Muscle of arm (tissue), 12 donors: Measurements from ENCODE around the gene TYW1. TPM values are rescaled to one million over a fixed set of nuclear protein-coding genes. Genes with fewer than 3 reads are reported as not detected.
"Not testable (repeated sequence)": the region's sequence is repeated elsewhere in the genome, so short reads cannot be mapped to it uniquely, and the experiment has no call there.

Experiments used
- DNase-seq: peaks from one replicate; pipeline ENCODE4 v3.0.0-alpha.2; 2013
- polyA plus RNA-seq, 12 donors: library from polyadenylated mRNA; unstranded; fragments of 120-200 nt; gene quantifications; one replicate each; pipeline ENCODE4 v1.2.1, GENCODE V29; 2013; ENCODE audit not compliant: insufficient read length in 12 of 12

The TYW1 gene
- polyA plus RNA-seq, 12 donors, result 11.4 to 21.3 (median 17.3) TPM; not detected in 1

DNA sequence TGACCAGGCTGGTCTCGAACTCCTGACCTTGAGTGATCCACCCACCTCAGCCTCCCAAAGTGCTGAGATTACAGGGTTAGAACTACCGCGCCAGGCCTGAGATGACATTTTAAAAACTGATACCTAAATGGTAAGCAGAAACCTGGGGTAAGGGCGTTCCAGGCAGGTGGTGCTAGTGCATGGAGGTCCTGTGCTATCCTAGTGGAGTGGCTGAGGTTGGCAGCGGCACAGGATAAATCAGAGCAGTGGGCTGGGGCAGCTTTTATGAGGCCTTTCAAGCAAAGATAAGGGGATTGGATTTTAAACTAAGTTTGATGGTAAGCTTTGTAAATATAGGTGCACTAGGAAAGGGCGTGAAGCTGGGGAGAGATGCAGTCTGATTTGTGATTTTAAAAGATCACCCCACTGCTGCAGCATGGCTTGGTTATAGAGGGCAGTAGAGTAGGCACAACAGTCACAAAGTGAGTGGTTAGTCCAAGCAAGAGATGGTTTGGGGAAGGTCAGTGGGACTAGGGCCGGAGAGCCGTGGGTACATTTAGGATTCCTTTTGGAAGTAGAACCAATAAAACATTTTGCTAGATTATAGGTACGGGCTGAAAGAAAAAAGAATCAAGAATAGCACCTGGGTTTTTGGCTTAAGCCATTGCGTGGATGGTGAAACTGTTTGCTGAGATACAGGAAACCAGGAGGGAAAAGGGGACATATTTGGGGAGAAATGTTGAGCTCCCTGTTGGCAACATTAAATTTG lies 188.5 kb downstream of the TYW1 start:
- DNase-seq, result not testable (repeated sequence)

DNA sequence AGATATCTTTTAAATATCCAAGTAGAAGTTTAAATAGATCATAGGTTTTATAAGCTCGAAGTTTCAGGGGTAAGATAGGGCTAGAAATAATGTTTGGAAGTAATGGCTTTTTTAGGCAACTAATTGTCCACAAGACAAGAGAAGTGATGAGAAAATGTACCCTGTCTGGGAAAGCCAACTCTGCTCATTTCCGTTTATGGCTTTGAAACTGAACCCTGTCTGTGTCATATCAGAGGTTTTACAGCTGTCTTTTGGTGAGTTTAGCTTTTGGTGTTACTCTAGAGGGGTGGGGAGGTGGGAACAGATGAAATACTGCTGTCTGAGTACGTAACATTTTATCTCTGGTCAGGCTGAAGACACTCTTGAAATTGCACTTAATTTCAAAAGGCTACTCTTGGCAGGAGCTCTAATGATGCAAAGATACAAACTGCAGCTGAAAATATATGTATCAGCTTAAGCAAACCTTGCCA lies 189.1 kb downstream of the TYW1 start:
- not testable (repeated sequence) for DNase-seq

DNA sequence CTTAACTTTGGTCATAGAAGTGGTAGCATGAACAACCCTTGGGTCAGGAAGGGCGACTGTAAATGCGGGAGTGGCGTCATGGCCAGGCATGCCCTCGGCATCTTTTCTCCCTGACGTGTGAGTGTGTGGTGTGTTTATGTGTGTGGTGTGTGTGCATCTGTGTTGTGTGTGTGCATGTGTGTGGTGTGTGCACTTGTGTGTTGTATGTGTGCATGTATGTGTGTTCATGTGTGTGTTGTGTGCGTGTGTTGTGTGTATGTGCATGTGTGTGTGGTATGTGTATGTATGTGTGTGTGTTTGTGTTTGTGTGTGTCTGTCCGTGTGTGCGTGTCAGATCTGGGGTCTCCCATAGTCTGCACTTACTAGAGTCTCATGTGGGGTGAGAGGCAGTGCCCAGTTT lies 192.5 kb downstream of the TYW1 start:
- not testable (repeated sequence) for DNase-seq

DNA sequence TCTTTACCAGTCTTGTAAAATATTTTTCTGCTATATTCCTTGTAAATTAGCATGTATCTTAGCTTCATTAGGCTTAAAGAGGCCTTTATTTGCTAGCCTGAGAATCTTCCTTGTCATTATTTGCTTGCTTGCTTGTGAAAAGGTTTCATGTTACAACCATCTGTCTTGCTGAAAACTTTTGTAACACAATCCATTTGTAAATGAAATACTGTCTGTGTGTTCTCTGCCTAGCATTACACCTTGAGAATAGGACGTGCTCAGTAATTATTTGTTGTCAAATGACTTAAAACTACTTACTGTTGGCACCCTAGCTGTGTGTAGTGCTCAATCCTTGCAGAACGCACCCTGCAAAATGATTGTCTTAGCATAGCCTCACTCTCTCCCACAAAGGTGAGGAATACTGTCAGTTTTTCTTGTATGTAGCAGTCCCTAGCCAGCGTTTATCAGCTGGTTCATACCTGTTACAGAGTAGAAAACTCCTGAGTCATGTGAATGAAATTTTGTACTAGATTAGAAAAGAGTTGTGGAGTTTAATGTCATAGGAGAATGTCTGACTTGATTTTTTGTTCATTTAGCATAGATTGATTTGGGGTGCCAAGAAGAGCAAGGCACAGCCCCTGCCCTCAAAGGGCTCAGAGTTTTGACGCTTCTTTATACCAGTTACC lies 193.3 kb downstream of the TYW1 start:
- not testable (repeated sequence) for DNase-seq

DNA sequence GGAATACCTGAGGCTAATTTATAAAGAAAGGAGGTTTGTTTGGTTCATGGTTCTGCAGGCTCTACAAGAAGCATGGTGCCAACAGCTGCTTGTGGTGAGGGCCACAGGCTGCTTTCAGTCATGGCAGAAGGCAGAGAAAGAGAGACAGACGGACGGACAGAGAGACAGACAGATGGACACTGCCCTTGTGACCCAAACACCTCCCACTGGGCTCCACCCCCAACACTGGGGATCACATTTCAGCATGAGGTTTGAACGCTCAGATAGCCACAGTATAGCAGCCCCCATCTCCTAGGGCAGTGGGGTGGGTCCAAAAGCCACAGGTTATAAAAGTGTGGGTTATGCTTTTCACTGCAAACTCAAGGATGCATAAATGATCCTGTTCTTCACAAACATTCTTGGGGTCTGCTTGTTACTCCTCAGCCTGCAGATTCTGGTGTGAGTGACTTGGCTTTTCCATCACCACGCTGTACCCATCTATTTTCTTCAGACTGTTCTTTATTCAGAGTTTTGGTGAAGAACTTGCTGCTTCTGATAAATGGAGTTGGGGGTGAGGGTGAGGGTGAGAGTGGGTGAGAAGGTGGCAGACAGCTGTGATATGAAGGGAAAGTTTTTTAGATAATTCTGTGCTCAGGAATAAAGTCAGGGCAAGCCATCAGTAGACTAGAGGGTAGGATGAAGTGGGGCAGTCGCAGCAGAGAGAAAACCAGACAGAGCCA lies 194.5 kb downstream of the TYW1 start:
- not testable (repeated sequence) for DNase-seq

DNA sequence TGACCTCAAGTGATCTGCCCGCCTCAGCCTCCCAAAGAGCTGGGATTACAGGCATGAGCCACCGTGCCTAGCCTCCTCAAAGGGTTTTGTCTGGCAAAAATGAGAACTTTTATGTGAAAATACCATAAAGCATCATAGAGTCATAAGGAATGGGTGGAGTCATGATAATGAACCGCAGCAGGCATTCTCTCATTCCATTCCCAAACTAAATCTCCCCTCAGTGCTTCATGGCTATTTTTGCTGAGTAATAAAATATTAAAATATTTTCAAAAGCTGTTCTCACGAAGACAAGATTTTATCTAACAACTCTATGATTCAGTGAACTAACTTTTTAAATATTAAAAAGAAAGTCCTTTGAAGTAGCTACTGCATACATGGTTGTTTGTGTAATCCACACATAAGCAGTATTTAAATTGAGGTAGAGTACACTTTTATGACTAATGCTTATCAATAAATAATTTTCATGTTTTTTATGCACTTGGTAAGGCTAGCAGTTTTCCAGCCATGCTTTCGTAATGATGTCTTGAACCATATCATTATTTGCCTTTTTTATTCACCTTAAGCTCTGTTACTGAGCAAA lies 195.6 kb downstream of the TYW1 start:
- DNase-seq, result not testable (repeated sequence)

DNA sequence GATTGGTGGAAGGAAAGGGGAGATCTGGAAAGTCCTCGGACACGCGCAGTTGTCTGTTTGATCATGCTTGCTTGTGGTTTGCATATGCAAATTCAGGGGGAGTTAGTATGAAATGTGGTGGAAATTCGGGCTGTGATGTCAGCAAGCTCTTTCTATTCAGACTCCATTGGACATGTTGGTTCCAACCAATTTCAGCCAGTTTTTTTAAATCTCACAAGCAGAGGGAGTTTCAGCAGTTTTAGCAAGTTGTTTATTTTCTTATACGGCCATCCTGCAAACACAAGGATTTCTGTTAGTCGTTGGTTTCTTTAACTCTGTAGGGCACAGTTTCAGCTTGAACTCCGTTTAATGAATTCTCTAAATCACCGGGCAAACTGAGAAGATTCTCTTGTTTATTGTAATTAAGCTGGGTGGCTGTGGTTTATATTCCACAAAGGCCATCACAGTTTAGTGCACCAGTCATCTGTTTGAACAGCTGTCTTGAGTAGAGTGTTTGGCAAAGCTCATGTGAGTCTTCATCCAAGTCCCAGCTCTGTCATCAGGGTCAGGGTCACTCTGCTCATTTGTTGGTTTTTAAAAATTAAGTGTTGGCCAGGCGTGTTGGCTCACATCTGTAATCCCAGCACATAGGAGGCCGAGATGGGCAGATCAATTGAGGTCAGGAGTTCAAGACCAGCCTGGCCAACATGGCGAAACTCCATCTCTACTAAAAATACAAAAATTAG lies 196.4 kb downstream of the TYW1 start:
- DNase-seq, result peak; percentile 35

DNA sequence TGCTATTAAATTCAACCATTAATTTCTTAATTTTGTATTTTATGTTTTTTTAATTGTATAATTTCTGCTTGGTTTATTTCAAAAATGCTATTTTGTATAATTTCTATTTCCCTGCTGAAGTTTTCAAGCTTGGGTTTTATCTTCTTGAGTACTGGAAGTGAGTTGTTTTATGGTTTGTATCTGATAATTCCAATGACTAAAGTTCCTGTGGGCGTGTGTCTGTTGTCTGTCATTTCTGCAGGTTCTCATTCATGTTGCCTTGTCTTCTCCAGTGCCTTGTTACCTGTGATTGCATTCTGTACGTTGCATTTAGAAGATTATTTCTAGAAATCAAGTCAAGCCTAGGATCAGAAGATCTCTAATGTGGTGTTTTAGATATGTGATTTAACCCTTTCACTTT lies 199.5 kb downstream of the TYW1 start:
- not testable (repeated sequence) for DNase-seq

DNA sequence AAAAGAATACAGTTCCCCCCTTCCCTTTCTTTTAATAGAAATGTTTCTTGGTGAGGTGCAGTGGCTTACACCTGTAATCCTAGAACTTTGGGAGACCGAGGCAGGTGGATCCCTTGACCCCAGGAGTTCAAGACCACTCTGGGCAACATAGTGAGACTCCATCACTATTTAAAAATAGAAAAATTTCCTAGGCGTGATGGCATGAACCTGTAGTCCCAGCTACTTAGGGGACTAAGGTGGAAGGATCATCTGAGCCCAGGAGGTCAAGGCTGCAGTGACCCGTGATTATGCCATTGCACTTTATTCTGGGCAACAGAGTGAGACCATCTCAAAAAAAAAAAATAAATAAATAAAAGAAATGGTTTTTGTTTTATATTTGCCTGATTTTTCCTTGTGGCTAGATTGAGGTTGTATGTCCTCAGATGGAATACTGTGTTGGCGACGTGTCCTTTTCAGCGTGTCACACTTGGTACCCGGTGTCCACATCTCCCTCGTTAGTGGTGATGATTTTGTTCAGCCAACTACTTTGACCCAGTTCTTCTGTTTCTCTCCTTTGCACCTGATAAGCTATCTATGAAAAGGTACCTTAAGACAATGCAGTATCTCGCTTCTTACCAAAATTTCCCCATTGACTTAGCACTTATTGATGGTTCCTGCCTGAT lies 202.4 kb downstream of the TYW1 start:
- not testable (repeated sequence) for DNase-seq

DNA sequence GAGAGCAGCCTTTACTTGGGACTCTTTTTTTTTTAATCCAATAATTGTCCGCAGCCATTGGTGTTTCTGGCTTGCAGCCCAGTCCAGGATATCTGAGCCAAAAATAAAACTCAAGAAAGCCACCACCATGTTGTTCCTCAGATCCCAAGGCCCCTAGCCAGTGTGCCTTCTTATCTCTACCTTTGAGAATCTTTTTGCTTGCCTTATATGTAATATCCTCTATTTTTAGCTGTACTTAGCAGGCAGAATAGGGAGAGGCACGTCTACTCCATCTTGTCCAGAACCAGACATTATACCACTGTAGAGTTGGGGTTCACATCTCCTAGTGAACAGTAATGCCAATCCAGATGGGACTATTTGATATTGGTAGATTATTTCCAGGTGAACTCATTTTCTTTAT lies 209.1 kb downstream of the TYW1 start:
- DNase-seq, result not testable (repeated sequence)

DNA sequence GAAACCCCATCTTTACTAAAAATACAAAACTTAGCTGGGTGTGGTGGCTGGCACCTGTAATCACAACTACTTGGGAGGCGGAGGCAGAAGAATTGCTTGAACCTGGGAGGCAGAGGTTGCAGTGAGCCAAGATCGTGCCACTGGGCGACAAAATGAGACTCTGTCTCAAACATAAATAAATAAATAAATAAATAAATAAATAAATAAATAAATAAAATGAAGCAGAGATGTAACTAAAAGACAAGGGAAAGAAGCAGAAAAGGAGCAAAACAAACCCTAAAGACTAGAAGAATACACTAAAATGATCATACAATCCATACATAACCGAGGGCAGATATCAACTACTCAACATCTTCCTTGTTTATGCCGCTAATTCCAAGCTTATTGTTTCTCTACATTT lies 209.8 kb downstream of the TYW1 start:
- no peak for DNase-seq

DNA sequence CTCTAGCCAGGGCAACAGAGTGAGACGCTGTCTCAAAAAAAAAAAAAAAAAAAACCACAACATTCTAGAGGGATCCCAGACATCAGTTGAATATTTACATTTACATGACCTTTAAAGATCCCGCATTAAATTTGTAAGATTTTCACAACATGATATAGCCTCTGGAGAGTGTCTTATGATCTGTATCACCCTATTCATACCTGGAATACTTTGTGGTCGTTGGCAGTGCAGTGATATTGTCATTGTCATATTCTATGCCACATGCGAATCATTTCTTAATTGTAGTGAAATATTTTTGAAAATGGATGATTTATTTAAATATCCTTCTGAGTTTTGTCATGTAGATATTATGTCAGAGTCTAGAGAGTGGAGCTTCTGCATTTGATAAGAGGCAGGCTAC lies 212.0 kb downstream of the TYW1 start:
- not testable (repeated sequence) for DNase-seq

DNA sequence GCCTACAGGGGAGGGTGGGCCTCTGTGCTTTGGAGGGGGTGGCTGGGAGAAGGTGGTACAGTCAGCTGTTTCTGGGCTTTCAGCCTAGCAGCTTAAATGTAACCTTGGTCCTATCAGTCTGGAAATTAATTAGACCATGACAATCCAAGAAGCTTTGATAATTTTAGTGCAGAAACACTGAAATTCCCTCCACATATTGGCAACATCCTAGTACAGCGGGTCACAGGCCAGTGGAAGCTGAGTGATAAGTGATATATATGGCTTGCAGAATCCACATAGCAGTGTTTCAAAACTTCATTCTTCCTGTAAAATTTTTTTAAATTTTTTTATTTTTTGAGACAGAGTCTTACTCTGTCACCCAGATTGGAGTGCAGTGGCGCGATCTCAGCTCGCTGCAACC lies 212.6 kb downstream of the TYW1 start:
- DNase-seq, result no peak

DNA sequence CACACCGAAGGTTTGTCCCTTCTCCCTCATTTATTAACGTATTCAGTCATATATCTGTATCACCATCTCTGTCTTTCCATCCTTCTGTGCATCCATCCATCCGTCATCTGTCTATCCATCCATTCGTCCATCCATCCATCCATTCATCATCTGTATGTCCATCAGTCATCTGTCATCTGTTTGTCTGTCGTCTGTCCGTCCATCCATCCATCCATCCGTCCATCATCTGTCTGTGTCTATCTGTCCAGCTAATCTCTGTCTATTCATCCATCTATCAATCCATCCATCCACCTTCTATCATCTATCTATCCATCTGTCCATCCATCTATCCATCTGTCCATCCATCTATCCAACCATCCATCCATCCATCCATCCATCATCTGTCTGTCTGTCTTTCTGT lies 213.9 kb downstream of the TYW1 start:
- DNase-seq, result no peak

DNA sequence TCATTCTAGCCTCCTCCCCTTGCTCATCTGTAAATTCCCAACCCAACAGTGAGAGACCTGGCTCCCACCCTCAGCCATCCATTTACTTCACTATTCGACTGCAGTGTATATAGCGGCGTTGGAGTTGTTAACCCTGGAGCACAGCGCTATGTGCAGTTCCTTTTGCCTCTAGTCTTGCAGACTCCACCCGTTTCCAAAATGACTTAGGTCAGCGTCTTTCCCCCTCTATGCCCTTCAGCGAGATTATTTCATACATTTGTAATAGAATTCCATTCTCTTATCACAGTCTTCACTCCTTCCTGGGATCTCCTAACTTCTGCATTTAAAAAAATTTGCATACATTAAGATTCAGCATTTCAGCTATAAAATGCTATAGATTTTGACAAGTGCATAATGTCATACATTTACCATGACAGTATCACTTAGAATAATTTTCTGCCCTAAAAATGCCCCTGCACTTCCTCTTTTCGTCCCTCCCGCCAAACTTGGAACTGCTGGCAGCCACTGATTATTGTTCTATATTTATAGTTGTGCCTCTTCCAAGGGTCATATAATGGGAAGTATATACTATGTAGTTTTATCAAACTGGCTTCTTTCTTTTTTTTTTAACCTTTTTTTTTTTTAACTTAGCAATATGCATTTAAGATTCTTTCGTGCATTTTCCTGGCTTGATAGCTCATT lies 215.2 kb downstream of the TYW1 start:
- not testable (repeated sequence) for DNase-seq

DNA sequence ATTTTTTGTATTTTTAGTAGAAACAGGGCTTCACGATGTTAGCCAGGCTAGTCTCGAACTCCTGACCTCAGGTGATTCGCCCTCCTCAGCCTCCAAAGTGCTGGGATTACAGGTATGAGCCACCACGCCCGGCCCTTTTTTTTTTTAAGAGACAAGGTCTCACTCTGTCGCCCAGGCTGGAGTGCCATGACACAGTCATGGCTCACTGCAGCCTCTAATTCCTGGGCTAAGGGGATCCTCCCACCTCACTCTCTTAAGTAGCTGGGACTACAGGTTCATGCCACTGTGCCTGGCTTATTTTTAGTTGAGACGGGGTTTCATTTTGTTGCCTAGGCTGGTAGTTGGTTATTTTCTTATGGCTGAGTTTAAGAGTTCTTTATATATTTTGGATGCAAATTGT lies 216.4 kb downstream of the TYW1 start:
- not testable (repeated sequence) for DNase-seq

DNA sequence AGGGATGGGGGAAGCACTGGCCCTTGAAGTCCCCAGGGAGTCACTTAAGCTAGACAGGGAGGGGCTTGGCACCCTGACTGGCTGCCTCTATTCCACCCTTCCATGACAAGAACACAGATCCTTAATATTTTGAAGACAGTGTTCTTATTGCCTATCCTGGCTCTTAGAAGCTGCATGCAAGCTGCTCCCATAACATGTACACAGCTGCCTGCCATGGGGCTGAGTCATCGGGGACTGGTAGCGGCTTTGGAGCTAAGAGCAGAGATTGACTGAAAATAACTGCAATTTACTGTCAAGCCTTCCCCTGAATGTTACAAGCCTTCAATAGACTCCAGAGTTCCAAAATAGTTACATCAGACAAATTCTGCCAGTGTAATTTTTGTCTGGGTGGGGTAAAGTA lies 226.9 kb downstream of the TYW1 start:
- DNase-seq, result not testable (repeated sequence)

DNA sequence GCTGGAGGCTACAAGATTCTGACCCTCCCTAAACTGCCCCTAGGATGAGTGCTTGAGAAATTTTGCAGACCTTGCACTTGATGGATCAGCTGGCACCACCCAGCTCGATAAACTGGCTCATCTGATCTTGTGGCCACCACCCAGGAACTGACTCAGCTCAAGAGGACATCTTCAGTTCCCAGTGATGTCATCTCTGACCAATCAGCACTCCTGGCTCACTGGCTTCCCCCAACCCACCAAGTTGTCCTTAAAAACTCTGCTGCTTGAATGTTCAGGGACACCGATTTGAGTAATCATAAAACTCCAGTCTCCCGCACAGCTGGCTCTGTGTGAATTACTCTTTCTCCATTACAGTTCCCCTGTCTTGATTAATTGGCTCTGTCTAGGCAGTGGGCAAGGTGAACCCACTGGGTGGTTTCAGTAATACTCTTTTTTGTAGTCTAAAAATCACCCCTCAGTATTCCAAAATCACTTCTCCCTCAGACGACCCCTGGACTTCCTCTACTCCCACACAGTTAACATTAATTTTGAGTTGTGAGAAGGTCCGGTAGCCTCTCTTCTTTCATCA lies 229.8 kb downstream of the TYW1 start:
- not testable (repeated sequence) for DNase-seq

DNA sequence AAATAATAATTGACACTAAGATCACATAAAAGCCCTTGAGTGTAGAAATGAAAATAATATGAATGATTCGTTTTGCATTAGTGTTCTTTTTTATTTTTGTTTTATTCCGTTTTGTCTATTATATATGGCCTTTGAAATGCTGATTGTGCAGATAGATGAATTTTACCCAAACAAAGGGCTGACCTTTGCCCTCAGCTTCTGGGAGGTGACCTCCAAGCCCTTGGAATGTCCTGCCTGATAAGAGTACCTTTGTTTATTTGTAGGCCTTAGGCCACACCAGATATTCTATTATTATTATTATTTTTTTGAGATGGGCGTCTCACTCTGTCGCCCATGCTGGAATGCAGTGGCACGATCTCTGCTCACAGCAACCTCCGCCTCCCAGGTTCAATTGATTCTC lies 230.3 kb downstream of the TYW1 start:
- not testable (repeated sequence) for DNase-seq

DNA sequence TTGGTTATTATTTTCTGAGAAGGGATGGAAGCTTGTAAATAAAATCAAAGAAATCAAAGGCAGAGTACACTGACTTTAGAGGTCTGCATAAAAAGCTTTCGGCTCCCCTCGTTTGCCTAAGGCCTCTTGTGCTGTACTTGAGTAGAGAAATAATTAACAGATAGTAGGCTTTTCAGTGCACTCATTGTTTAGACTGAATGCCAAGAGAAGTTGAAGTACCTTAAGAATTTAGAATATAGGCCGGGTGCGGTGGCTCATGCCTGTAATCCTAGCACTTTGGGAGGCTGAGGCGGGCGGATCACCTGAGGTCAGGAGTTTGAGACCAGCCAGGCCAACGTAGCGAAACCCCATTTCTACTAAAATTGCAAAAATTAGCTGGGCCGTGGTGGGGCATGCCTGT lies 232.4 kb downstream of the TYW1 start:
- not testable (repeated sequence) for DNase-seq
